Stimulated activated CD8-positive, alpha-beta memory T cell treated with anti-CD3 and anti-CD28 coated beads, Interleukin-7, amount 100 ng/mL, for 24 hours (primary cell): ENCODE measurements around the gene MAP4K2.

ENCODE experiments used
- DNase-seq: peaks from one replicate; pipeline ENCODE4 v3.0.0-alpha.2; 2020; ENCODE audit warnings: low read depth

MAP4K2 gene

DNA sequence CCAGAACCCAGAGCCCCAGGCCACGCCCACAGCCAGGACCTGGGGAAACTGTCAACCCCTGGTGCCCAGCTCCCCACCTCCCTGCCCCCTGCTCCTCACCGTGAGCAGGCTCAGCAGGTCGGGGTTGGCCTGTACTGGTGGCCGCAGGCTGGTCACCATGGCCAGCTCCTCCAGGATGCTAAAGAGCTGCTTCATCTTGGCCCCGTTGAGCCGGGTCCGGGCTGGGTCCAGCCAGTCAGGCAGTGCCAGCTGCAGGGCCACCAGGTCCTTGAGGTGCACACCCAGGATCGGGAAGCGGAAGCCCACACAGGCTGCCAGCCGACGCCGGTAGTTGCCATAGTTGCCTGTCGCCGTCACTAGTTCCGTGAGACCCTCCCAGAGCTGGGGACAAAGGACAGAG is 66.4 kb downstream of the MAP4K2 start:
- no peak for DNase-seq

DNA sequence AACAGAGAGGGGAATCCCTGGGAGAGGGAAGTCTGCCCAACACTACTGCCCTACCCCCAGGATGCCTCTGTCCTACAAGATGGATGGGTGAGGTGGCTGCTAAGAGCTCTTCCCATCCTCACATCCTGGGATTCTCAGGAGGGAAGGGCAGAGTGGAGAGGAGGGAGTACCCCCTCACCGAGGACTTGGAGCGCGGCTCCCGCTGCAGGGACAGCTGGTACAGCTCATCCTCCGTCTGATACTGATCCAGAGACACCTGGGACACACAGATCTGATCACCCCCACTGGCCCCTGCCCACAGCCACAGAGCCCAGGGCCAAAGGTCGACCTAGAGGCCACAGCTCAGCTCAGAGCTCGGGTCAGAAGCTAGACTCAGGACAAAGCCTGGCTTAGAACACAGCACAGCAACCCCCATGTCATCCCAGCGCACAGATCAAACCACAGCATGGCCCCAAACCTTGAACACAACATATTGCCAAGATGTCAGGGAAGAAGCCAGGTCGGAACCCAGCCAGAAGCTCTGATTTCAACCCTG is 67.2 kb downstream of the MAP4K2 start:
- DNase-seq = no peak
